Loucy (cell line): ENCODE data around the gene ZFYVE28.

Experiments
- H2AFZ ChIP-seq: fragments of 200-600 bp; sonication (generic); 2 replicates; pipeline ENCODE4 v1.6.0; 2016; ENCODE audit warnings: antibody characterized with exemption, mild to moderate bottlenecking, low read length, moderate library complexity
- H3F3A ChIP-seq: fragments of 200-600 bp; 2 replicates; pipeline ENCODE4 v1.6.0; 2016; ENCODE audit warnings: antibody characterized with exemption, low read depth, mild to moderate bottlenecking
- H3K27me3 ChIP-seq: fragments of 200-600 bp; sonication (generic); 2 replicates; pipeline ENCODE4 v1.6.1; 2014; ENCODE audit warnings: low read length, mild to moderate bottlenecking; ENCODE audit not compliant: insufficient read depth, poor library complexity, severe bottlenecking
- H3K36me3 ChIP-seq: fragments of 200-600 bp; sonication (generic); 2 replicates; pipeline ENCODE4 v1.6.1; 2016; ENCODE audit warnings: low read length; ENCODE audit not compliant: insufficient read depth
- H3K4me1 ChIP-seq: fragments of 200-600 bp; sonication (generic); 2 replicates; pipeline ENCODE4 v1.5.1; 2014; ENCODE audit warnings: low read length, mild to moderate bottlenecking; ENCODE audit not compliant: insufficient read depth, poor library complexity, severe bottlenecking
- H3K4me2 ChIP-seq: fragments of 200-600 bp; sonication (generic); 2 replicates; pipeline ENCODE4 v1.6.0; 2014; ENCODE audit warnings: antibody characterized with exemption, low read length, low read depth, mild to moderate bottlenecking; ENCODE audit not compliant: poor library complexity, severe bottlenecking
- H3K4me3 ChIP-seq: fragments of 200-600 bp; sonication (generic); 2 replicates; pipeline ENCODE4 v1.5.1; 2014; ENCODE audit warnings: low read length, mild to moderate bottlenecking, mixed read lengths; ENCODE audit not compliant: poor library complexity, severe bottlenecking
- H3K79me2 ChIP-seq: fragments of 200-600 bp; sonication (generic); 2 replicates; pipeline ENCODE4 v1.6.1; 2014; ENCODE audit warnings: low read length; ENCODE audit not compliant: insufficient read depth
- H3K9ac ChIP-seq: fragments of 200-600 bp; sonication (generic); 2 replicates; pipeline ENCODE4 v1.6.0; 2014; ENCODE audit warnings: mild to moderate bottlenecking, low read depth, low read length, moderate library complexity; ENCODE audit not compliant: poor library complexity, severe bottlenecking
- H3K9me2 ChIP-seq: fragments of 200-600 bp; sonication (generic); replicated peaks from 2 replicates; pipeline ENCODE4 v1.6.1; 2016; ENCODE audit warnings: low read depth, low read length, mixed read lengths
- H3K9me3 ChIP-seq: fragments of 200-600 bp; sonication (generic); 2 replicates; pipeline ENCODE4 v1.6.1; 2014; ENCODE audit warnings: mild to moderate bottlenecking, antibody characterized with exemption, low read length, low read depth; ENCODE audit not compliant: insufficient read depth
- H4K20me1 ChIP-seq: fragments of 200-600 bp; sonication (generic); 2 replicates; pipeline ENCODE4 v1.6.0; 2014; ENCODE audit warnings: antibody characterized with exemption, low read length, mild to moderate bottlenecking; ENCODE audit not compliant: insufficient read depth, poor library complexity, severe bottlenecking
- CTCF ChIP-seq: fragments of 200-600 bp; sonication (generic); conservative IDR thresholded peaks from 2 replicates; pipeline ENCODE4 v1.5.1; 2014; ENCODE audit warnings: mild to moderate bottlenecking, antibody characterized with exemption, low read length
- EZH2phosphoT487 ChIP-seq: fragments of 200-600 bp; IDR thresholded peaks from 2 replicates; pipeline ENCODE4 v1.6.1; 2018; ENCODE audit warnings: antibody characterized with exemption, mild to moderate bottlenecking, moderate library complexity, borderline replicate concordance

ZFYVE28 gene

GRCh38 chr4:2306773-2307410 lies 111.6 kb downstream of the ZFYVE28 start:
- Histone ChIP-seq H3K27me3 (no peaks in the 10 kb centered on the region), H4K20me1 (no peaks in the 10 kb centered on the region), H2AFZ (no peak overlapping the region), H3K4me1 (no peaks in the 10 kb centered on the region), H3F3A (no peaks in the 10 kb centered on the region), H3K36me3 (no peaks in the 10 kb centered on the region), H3K9ac (no peak overlapping the region), H3K4me3 (no peak overlapping the region), H3K9me2 (no peaks in the 10 kb centered on the region), H3K4me2 (no peak overlapping the region), H3K79me2 (no peaks in the 10 kb centered on the region), H3K9me3 (no peaks in the 10 kb centered on the region)
- TF ChIP-seq EZH2phosphoT487 (no peak), CTCF (no peak)

GRCh38 chr4:2305766-2306501 lies 112.5 kb downstream of the ZFYVE28 start:
- Histone ChIP-seq H3K79me2 (no peaks in the 10 kb centered on the region), H3K27me3 (no peaks in the 10 kb centered on the region), H4K20me1 (no peaks in the 10 kb centered on the region), H2AFZ (no peak overlapping the region), H3K9me2 (no peaks in the 10 kb centered on the region), H3K4me2 (no peak overlapping the region), H3K9ac (no peak overlapping the region), H3F3A (no peaks in the 10 kb centered on the region), H3K4me1 (no peaks in the 10 kb centered on the region), H3K36me3 (no peaks in the 10 kb centered on the region), H3K4me3 (no peak overlapping the region), H3K9me3 (no peaks in the 10 kb centered on the region)
- TF ChIP-seq EZH2phosphoT487, result no peak
- no peak for TF ChIP-seq CTCF

GRCh38 chr4:2304877-2305561 lies 113.4 kb downstream of the ZFYVE28 start:
- H3K9me2 ChIP-seq, result no peaks in the 10 kb centered on the region
- no peaks in the 10 kb centered on the region for H3K36me3 ChIP-seq
- no peaks in the 10 kb centered on the region for H3K9me3 ChIP-seq
- H3F3A ChIP-seq, result no peaks in the 10 kb centered on the region
- H3K4me2 ChIP-seq, result no peak overlapping the region
- no peaks in the 10 kb centered on the region for H3K79me2 ChIP-seq
- H3K27me3 ChIP-seq, result no peaks in the 10 kb centered on the region
- no peak overlapping the region for H3K4me3 ChIP-seq
- no peak for TF ChIP-seq EZH2phosphoT487
- no peak for TF ChIP-seq CTCF
- H3K4me1 ChIP-seq, result no peaks in the 10 kb centered on the region
- no peak overlapping the region for H3K9ac ChIP-seq
- no peaks in the 10 kb centered on the region for H4K20me1 ChIP-seq
- no peak overlapping the region for H2AFZ ChIP-seq
